ENCODE results near the gene RASSF8.

The RASSF8 gene

DNA sequence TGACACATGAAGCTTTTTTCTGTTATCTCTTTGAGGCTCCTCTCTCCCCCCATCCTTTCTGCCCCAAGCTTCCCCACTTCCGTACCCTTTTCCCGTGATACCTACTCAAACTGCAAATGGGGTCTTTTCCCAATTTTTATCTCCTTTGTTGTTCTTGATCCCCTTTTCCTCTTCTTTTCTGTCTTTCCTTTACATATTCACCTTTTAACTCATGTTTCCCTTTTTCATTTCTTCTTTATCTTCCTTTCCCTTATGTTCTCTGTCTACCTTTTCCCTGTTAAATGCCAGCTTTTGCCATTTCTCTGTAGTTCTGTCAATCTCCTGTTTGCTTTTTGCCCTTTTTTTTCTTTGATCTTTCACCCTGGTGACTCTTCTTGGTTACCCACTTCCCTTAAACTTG lies 168.9 kb downstream of the RASSF8 start:
- TF ChIP-seq, protein P1, sequence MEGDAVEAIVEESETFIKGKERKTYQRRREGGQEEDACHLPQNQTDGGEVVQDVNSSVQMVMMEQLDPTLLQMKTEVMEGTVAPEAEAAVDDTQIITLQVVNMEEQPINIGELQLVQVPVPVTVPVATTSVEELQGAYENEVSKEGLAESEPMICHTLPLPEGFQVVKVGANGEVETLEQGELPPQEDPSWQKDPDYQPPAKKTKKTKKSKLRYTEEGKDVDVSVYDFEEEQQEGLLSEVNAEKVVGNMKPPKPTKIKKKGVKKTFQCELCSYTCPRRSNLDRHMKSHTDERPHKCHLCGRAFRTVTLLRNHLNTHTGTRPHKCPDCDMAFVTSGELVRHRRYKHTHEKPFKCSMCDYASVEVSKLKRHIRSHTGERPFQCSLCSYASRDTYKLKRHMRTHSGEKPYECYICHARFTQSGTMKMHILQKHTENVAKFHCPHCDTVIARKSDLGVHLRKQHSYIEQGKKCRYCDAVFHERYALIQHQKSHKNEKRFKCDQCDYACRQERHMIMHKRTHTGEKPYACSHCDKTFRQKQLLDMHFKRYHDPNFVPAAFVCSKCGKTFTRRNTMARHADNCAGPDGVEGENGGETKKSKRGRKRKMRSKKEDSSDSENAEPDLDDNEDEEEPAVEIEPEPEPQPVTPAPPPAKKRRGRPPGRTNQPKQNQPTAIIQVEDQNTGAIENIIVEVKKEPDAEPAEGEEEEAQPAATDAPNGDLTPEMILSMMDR (conservative IDR thresholded peaks at IDR 0.05; ENCODE audit: low read depth, low read length) = no peak
- H3K4me3 ChIP-seq (ENCODE audit: low read length) = no peak overlapping the region
- DNase-seq (ENCODE audit: low read depth) = no peak

DNA sequence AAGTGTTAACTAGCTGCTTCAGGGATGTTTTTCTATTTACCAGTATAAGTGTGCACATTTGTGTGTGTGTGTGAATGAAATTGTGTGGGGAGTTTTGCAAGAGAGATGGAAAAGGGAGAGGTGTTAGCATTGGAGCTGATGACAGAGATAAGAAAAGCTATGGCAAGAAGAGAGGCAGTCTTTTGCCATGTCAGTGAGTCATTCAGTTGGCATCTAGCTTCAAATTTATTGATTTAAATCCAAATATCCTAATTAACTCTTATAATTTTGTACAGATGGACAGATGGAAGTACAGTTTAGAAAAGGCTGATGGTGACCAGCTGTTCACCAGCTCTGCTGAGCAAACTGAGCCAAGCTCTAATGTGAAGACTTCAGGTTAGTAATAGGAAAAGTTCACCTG lies 169.7 kb downstream of the RASSF8 start:
- TF ChIP-seq, protein P1 (conservative IDR thresholded peaks at IDR 0.05; ENCODE audit: low read depth, low read length) = no peak
- DNase-seq (ENCODE audit: low read depth) = no peak
- no peak overlapping the region for H3K4me3 ChIP-seq (ENCODE audit: low read length)

All from retinal pigment epithelial cell (primary cell).